IMR-90 (cell line): ENCODE measurements around the gene DENND1B. TPM values are rescaled to one million over a fixed set of nuclear protein-coding genes. Genes with fewer than 3 reads are reported as not detected.

ENCODE experiments used
- ATAC-seq: fragments of 200-7000 bp; cut with Tn5 transposase; 2 replicates; pipeline ENCODE4 v1.9.1; 2020; ENCODE audit warnings: low read depth, mild to moderate bottlenecking, moderate library complexity
- BruUV-seq: library from RNA; stranded (reverse); fragments of 400-500 nt; replicated peaks from 2 replicates; lab custom pipeline; 2021; lab: Mats Ljungman, UMichigan
- CTCF ChIA-PET: fragments of 300-600 bp; formaldehyde crosslinking; extraction: SDS; loops from one replicate; lab custom pipeline; 2021; ENCODE audit warnings: antibody characterized with exemption; lab: Yijun Ruan, JAX
- POLR2A ChIA-PET: fragments of 300-600 bp; sonication (Branson Sonifier 250); formaldehyde crosslinking; loops from one replicate; lab custom pipeline; 2022; ENCODE audit warnings: antibody characterized with exemption; ENCODE audit not compliant: unreplicated experiment; lab: Charles Lee
- DNase-seq: peaks from one replicate; pipeline ENCODE4 v3.0.0; 2013
- H2AFZ ChIP-seq: replicated peaks from 2 replicates; pipeline ENCODE3; 2013; ENCODE audit warnings: low read length, mild to moderate bottlenecking; ENCODE audit not compliant: poor library complexity
- H2AK5ac ChIP-seq: 2 replicates; pipeline ENCODE4 v1.6.1; 2013; ENCODE audit warnings: low read depth, low read length, inconsistent platforms
- H2AK9ac ChIP-seq: replicated peaks from 2 replicates; pipeline ENCODE3; 2013; ENCODE audit warnings: mild to moderate bottlenecking, low read depth, low read length, moderate library complexity; ENCODE audit not compliant: poor library complexity
- H2BK120ac ChIP-seq: 2 replicates; pipeline ENCODE4 v1.6.1; 2013; ENCODE audit warnings: low read depth, low read length, inconsistent platforms
- H2BK15ac ChIP-seq: 3 replicates; pipeline ENCODE4 v1.6.1; 2013; ENCODE audit warnings: low read depth, low read length, inconsistent platforms
- H2BK20ac ChIP-seq: 2 replicates; pipeline ENCODE4 v1.6.1; 2013; ENCODE audit warnings: low read depth, mild to moderate bottlenecking, inconsistent platforms, low read length, moderate library complexity
- H2BK5ac ChIP-seq: 2 replicates; pipeline ENCODE4 v1.6.1; 2013; ENCODE audit warnings: mild to moderate bottlenecking, low read depth, low read length, inconsistent platforms; ENCODE audit not compliant: poor library complexity, severe bottlenecking
- H3K14ac ChIP-seq: replicated peaks from 2 replicates; pipeline ENCODE4 v1.6.1; 2013; ENCODE audit warnings: low read depth, low read length, inconsistent platforms
- H3K18ac ChIP-seq: 2 replicates; pipeline ENCODE4 v1.6.1; 2013; ENCODE audit warnings: low read depth, low read length, control low read depth
- H3K23ac ChIP-seq: 2 replicates; pipeline ENCODE4 v1.6.1; 2013; ENCODE audit warnings: low read depth, low read length, inconsistent platforms
- H3K27ac ChIP-seq: 2 replicates; pipeline ENCODE4 v1.5.1; 2013; ENCODE audit warnings: mild to moderate bottlenecking, control low read depth, low read length; ENCODE audit not compliant: insufficient read depth
- H3K27me3 ChIP-seq: 2 replicates; pipeline ENCODE4 v1.6.1; 2013; ENCODE audit warnings: low read length; ENCODE audit not compliant: control insufficient read depth, insufficient read depth
- H3K36me3 ChIP-seq: 2 replicates; pipeline ENCODE4 v1.6.1; 2013; ENCODE audit warnings: low read length, mixed read lengths; ENCODE audit not compliant: control insufficient read depth, insufficient read depth
- H3K4ac ChIP-seq: 2 replicates; pipeline ENCODE4 v1.6.1; 2013; ENCODE audit warnings: low read depth, low read length, inconsistent platforms
- H3K4me1 ChIP-seq: 2 replicates; pipeline ENCODE4 v1.6.1; 2013; ENCODE audit warnings: low read length, mixed read lengths; ENCODE audit not compliant: control insufficient read depth, insufficient read depth
- H3K4me2 ChIP-seq: 2 replicates; pipeline ENCODE4 v1.6.1; 2013; ENCODE audit warnings: low read depth, mild to moderate bottlenecking, control low read depth, low read length, moderate library complexity
- H3K4me3 ChIP-seq: 2 replicates; pipeline ENCODE4 v1.5.1; 2013; ENCODE audit warnings: low read depth, mild to moderate bottlenecking, control low read depth, low read length, moderate library complexity; ENCODE audit not compliant: insufficient read depth
- H3K56ac ChIP-seq: 2 replicates; pipeline ENCODE4 v1.6.1; 2013; ENCODE audit warnings: low read length, inconsistent platforms; ENCODE audit not compliant: insufficient read depth; ENCODE audit errors: extremely low read depth
- H3K79me1 ChIP-seq, 2 experiments: 2 replicates each; pipeline ENCODE4 v1.6.1; 2013; ENCODE audit warnings: low read length in 2 of 2, inconsistent platforms in 1 of 2, low read depth in 1 of 2
- H3K9ac ChIP-seq: 2 replicates; pipeline ENCODE4 v1.6.1; 2013; ENCODE audit warnings: low read depth, low read length, control low read depth
- H3K9me1 ChIP-seq: 2 replicates; pipeline ENCODE4 v1.6.1; 2013; ENCODE audit warnings: low read length, inconsistent platforms; ENCODE audit not compliant: insufficient read depth
- H3K9me3 ChIP-seq: 2 replicates; pipeline ENCODE4 v1.6.1; 2013; ENCODE audit warnings: low read length; ENCODE audit not compliant: control insufficient read depth, insufficient read depth
- H4K20me1 ChIP-seq: 2 replicates; pipeline ENCODE4 v1.6.1; 2013; ENCODE audit warnings: low read length, inconsistent platforms; ENCODE audit not compliant: insufficient read depth
- H4K5ac ChIP-seq: 2 replicates; pipeline ENCODE4 v1.6.1; 2013; ENCODE audit warnings: mild to moderate bottlenecking, low read depth, low read length, control low read depth
- H4K8ac ChIP-seq, 2 experiments: 2 replicates each; pipeline ENCODE4 v1.6.1; 2013; ENCODE audit warnings: low read depth in 2 of 2, low read length in 2 of 2, control low read depth in 1 of 2, inconsistent platforms in 1 of 2
- H4K91ac ChIP-seq: 2 replicates; pipeline ENCODE4 v1.6.1; 2013; ENCODE audit warnings: low read depth, low read length, inconsistent platforms; ENCODE audit not compliant: insufficient read depth
- BHLHE40 ChIP-seq: fragments of 150-350 bp; IDR thresholded peaks from 2 replicates; pipeline ENCODE4 v1.6.1; 2016; ENCODE audit warnings: mild to moderate bottlenecking, low read depth, low read length
- CEBPB ChIP-seq: IDR thresholded peaks from 2 replicates; pipeline ENCODE4 v1.6.1; 2012; ENCODE audit warnings: low read depth, low read length, improper control_type of control experiment
- CHD1 ChIP-seq: IDR thresholded peaks from 2 replicates; pipeline ENCODE4 v1.6.1; 2012; ENCODE audit warnings: low read depth, low read length, improper control_type of control experiment
- CTCF ChIP-seq: conservative IDR thresholded peaks from 2 replicates; pipeline ENCODE4 v1.5.1; 2012; ENCODE audit warnings: mild to moderate bottlenecking, low read depth, low read length, improper control_type of control experiment
- FOS ChIP-seq: fragments of 150-350 bp; IDR thresholded peaks from 2 replicates; pipeline ENCODE4 v1.6.1; 2016; ENCODE audit warnings: low read depth, low read length
- MAFK ChIP-seq: IDR thresholded peaks from 2 replicates; pipeline ENCODE4 v1.6.1; 2012; ENCODE audit warnings: low read depth, low read length, improper control_type of control experiment
- MAZ ChIP-seq: IDR thresholded peaks from 2 replicates; pipeline ENCODE4 v1.6.1; 2012; ENCODE audit warnings: low read depth, mild to moderate bottlenecking, low read length, improper control_type of control experiment, moderate library complexity, borderline replicate concordance
- MXI1 ChIP-seq: IDR thresholded peaks from 2 replicates; pipeline ENCODE4 v1.6.1; 2012; ENCODE audit warnings: low read depth, mild to moderate bottlenecking, low read length, moderate library complexity, borderline replicate concordance
- NFE2L2 ChIP-seq: fragments of 150-350 bp; IDR thresholded peaks from 2 replicates; pipeline ENCODE4 v1.6.1; 2016; ENCODE audit warnings: low read depth, mild to moderate bottlenecking, low read length
- POLR2A ChIP-seq: IDR thresholded peaks from 2 replicates; pipeline ENCODE4 v1.6.1; 2012; ENCODE audit warnings: mild to moderate bottlenecking, low read depth, low read length
- RAD21 ChIP-seq: IDR thresholded peaks from 2 replicates; pipeline ENCODE4 v1.6.1; 2012; ENCODE audit warnings: low read length, improper control_type of control experiment
- RCOR1 ChIP-seq: IDR thresholded peaks from 2 replicates; pipeline ENCODE4 v1.6.1; 2012; ENCODE audit warnings: mild to moderate bottlenecking, low read length, improper control_type of control experiment; ENCODE audit not compliant: insufficient replicate concordance
- RFX5 ChIP-seq: IDR thresholded peaks from 2 replicates; pipeline ENCODE4 v1.8.0; 2012; ENCODE audit warnings: low read depth, mild to moderate bottlenecking, low read length, moderate library complexity
- SMC3 ChIP-seq: fragments of 150-350 bp; IDR thresholded peaks from 2 replicates; pipeline ENCODE4 v1.6.1; 2016; ENCODE audit warnings: low read depth, mild to moderate bottlenecking, antibody characterized with exemption, low read length, moderate library complexity
- USF2 ChIP-seq: fragments of 150-350 bp; IDR thresholded peaks from 2 replicates; pipeline ENCODE4 v1.6.1; 2017; ENCODE audit warnings: mild to moderate bottlenecking, antibody characterized with exemption, low read length, low read depth
- WGBS, 2 experiments: methylation state at CpG; one replicate each; pipeline versions ENCODE4 v1.1.5 to v1.1.7; 2013; ENCODE audit warnings: missing lambda C conversion rate in 2 of 2; ENCODE audit not compliant: insufficient read length in 1 of 2; ENCODE audit errors: extremely low coverage in 2 of 2; 5-methylcytosine and 5-hydroxymethylcytosine counted together
- dilution Hi-C: fragments of 300-500 bp; cut with HindIII; formaldehyde crosslinking; loops from one replicate; pipeline ENCODE4 v1.14.3; 2018; ENCODE audit warnings: low sequenced_read_pairs; ENCODE audit not compliant: unreplicated experiment
- in situ Hi-C: fragments of 300-500 bp; cut with MboI; formaldehyde crosslinking; loops from 3 replicates; pipeline ENCODE4 v1.14.3; 2019; ENCODE audit warnings: low sequenced_read_pairs, inconsistent platforms, mixed read lengths
- intact Hi-C: fragments of 100-400 bp; cut with micrococcal nuclease; formaldehyde crosslinking; loops from 2 replicates; pipeline ENCODE4 v1.10.0; 2022
- polyA plus RNA-seq, 3 experiments: library from polyadenylated mRNA; depleted of rRNA; stranded (reverse); fragments of >200 nt; gene quantifications; 2 replicates each; pipeline ENCODE4 v1.2.3, GENCODE V29; 2012; ENCODE audit warnings: low replicate concordance in 1 of 3
- total RNA-seq: library from RNA; depleted of rRNA; stranded (reverse); fragments of >200 nt; gene quantifications from 2 replicates; pipeline ENCODE4 v1.2.3, GENCODE V29; 2012
- TF ChIP-seq, protein P1 (sequence below): fragments of 150-350 bp; IDR thresholded peaks from 2 replicates; pipeline ENCODE4 v1.6.1; 2016; ENCODE audit warnings: low read depth, mild to moderate bottlenecking, low read length, moderate library complexity, borderline replicate concordance

Gene DENND1B
- total and polyA plus RNA-seq, 2 of the 4 experiments (the other 2 are of a cell fraction) = 4.0 to 24.2 TPM

GRCh38 chr1:197808880-197809279 is 33.6 kb upstream of the DENND1B start:
- no peak overlapping the region for H3K4me2 ChIP-seq
- POLR2A ChIA-PET = no interaction called here

More at GRCh38 chr1:197808880-197809279, 33.6 kb upstream of the DENND1B start:
- ATAC-seq (no peak), DNase-seq (no peak)
- no peak overlapping the region for H2AFZ ChIP-seq
- intact Hi-C loops = no loop called here
- in situ Hi-C loops = no loop called here
- no peaks in the 10 kb centered on the region for H3K9me1 ChIP-seq
- H2BK20ac ChIP-seq = no peak overlapping the region
- H3K4me1 ChIP-seq = peaks cover 4% of the 10 kb centered on the region
- H3K56ac ChIP-seq = no peak overlapping the region
- no peak overlapping the region for H3K27ac ChIP-seq
- no peak overlapping the region for H3K4me3 ChIP-seq
- H4K91ac ChIP-seq = no peak overlapping the region
- H4K8ac ChIP-seq = no peak overlapping the region
- no peak for TF ChIP-seq RCOR1
- TF ChIP-seq CHD1 = no peak
- TF ChIP-seq MAZ = no peak
- TF ChIP-seq USF2 = no peak
- no peak for TF ChIP-seq CTCF
- TF ChIP-seq CEBPB = no peak
- TF ChIP-seq BHLHE40 = no peak
- TF ChIP-seq FOS = no peak
- no peak for TF ChIP-seq RFX5
- no peak for TF ChIP-seq NFE2L2
- no peak for TF ChIP-seq RAD21
- no peak for TF ChIP-seq MAFK
- TF ChIP-seq, protein P1, sequence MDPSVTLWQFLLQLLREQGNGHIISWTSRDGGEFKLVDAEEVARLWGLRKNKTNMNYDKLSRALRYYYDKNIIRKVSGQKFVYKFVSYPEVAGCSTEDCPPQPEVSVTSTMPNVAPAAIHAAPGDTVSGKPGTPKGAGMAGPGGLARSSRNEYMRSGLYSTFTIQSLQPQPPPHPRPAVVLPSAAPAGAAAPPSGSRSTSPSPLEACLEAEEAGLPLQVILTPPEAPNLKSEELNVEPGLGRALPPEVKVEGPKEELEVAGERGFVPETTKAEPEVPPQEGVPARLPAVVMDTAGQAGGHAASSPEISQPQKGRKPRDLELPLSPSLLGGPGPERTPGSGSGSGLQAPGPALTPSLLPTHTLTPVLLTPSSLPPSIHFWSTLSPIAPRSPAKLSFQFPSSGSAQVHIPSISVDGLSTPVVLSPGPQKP = no peak
- TF ChIP-seq POLR2A = no peak
- TF ChIP-seq MXI1 = no peak
- TF ChIP-seq SMC3 = no peak
- no peak overlapping the region for H3K14ac ChIP-seq
- no peak overlapping the region; the same call in 1 of the 2 replicates for H3K18ac ChIP-seq
- no peak overlapping the region for H2BK15ac ChIP-seq
- no peak overlapping the region for H3K9ac ChIP-seq
- no peak overlapping the region for H3K4ac ChIP-seq
- CTCF ChIA-PET = interaction anchor here (0.7 to 1.1 kb wide), 3 partner anchors 9 to 60 kb away, joined by 3 to 7 read pairs (median 3); no protein-coding TSS in a partner anchor
- no peaks in the 10 kb centered on the region for H3K27me3 ChIP-seq
- no peak overlapping the region for H2AK5ac ChIP-seq
- H2BK120ac ChIP-seq = no peak overlapping the region
- no peak overlapping the region for H3K23ac ChIP-seq
- BruUV-seq = no TSS peak
- no peaks in the 10 kb centered on the region for H4K20me1 ChIP-seq
- no peaks in the 10 kb centered on the region for H3K79me1 ChIP-seq
- no peak overlapping the region for H2BK5ac ChIP-seq
- no peak overlapping the region for H4K5ac ChIP-seq
- whole genome bisulfite sequencing, 2 experiments = 100% methylated on average over 1 of the region's 3 CpGs; no CpG with 5 or more reads in 1 of the 2 experiments
- dilution Hi-C loops = no loop called here
- H3K36me3 ChIP-seq = no peaks in the 10 kb centered on the region
- H3K9me3 ChIP-seq = no peaks in the 10 kb centered on the region
- no peak overlapping the region for H2AK9ac ChIP-seq
